ENCODE measurements around the gene EIF4G3.

- TF ChIP-seq EZH2 (IDR thresholded peaks at IDR 0.05; ENCODE audit: borderline replicate concordance, low read depth, low read length, poor library complexity, severe bottlenecking), result no peak
- TF ChIP-seq, protein P1, sequence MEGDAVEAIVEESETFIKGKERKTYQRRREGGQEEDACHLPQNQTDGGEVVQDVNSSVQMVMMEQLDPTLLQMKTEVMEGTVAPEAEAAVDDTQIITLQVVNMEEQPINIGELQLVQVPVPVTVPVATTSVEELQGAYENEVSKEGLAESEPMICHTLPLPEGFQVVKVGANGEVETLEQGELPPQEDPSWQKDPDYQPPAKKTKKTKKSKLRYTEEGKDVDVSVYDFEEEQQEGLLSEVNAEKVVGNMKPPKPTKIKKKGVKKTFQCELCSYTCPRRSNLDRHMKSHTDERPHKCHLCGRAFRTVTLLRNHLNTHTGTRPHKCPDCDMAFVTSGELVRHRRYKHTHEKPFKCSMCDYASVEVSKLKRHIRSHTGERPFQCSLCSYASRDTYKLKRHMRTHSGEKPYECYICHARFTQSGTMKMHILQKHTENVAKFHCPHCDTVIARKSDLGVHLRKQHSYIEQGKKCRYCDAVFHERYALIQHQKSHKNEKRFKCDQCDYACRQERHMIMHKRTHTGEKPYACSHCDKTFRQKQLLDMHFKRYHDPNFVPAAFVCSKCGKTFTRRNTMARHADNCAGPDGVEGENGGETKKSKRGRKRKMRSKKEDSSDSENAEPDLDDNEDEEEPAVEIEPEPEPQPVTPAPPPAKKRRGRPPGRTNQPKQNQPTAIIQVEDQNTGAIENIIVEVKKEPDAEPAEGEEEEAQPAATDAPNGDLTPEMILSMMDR (conservative IDR thresholded peaks at IDR 0.05; ENCODE audit: low read depth, low read length), result no peak
These were observed 173.2 kb downstream of the EIF4G3 start for GRCh38 chr1:21003281-21004045.

Data from A673 (cell line).